ENCODE measurements around the gene GNB5. TPM values are rescaled to one million over a fixed set of nuclear protein-coding genes. Genes with fewer than 3 reads are reported as not detected.

GNB5 gene
- total RNA-seq, 2 experiments from 2014 or later, result 24.0 to 25.1 TPM

DNA sequence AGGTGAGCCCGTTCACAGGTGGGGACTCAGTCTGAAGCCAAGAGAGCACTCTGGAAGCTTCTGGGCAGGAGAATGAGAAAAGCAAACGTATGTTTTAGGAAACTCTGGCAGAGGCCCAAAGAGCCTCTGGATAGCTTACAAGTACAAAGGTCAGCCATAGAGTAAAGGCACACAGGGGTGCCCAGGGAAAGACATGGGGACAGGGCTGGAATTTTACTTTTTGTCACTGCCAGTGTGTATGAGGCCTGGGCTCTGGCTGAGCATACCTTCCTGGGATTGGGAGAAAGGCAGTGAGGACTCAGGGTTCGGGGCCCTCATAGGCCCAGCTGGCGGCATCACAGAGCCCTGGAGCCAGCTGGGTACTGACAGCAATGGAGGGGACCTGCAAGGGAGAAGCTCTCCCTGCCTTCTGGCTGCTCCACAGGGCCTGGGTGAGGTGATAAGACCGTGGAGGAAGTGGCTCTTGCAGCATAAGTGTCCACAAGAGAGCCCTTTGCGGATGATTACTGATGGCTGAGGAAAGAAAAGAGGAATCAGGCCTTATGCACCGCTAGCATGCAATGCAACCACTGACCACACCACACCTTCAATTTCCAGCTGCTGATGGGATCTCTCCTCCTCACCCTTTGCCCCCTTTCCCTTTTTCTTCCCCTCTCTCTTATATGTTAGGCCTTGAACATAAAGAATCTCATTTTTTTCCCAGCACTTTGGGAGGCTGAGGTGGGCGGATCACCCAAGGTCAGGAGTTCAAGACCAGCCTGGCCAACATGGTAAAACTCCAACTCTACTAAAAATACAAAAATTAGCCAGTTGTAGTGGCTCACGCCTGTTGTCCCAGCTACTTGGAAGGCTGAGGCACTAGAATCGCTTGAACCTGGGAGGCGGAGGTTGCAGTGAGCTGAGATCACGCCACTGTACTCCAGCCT is 53.5 kb downstream of the GNB5 start:
- Mint-ChIP-seq H3K4me1 (ENCODE audit: low read depth) (peaks cover 16% of the 10 kb centered on the region), H3K36me3 (peaks cover 7% of the 10 kb centered on the region), H3K27me3 (no peaks in the 10 kb centered on the region), H3K27ac (no peak overlapping the region), H3K4me3 (no peak overlapping the region), H3K9me3 (no peaks in the 10 kb centered on the region)
- no peak for DNase-seq
- intact Hi-C loops (cut with micrococcal nuclease), result no loop called here
- ChIA-PET POLR2A (no interaction called here), CTCF (interaction anchor here (1.0 to 1.8 kb wide), 3 partner anchors 13 to 153 kb away, joined by 3 to 7 read pairs (median 6); no protein-coding TSS in a partner anchor)

DNA sequence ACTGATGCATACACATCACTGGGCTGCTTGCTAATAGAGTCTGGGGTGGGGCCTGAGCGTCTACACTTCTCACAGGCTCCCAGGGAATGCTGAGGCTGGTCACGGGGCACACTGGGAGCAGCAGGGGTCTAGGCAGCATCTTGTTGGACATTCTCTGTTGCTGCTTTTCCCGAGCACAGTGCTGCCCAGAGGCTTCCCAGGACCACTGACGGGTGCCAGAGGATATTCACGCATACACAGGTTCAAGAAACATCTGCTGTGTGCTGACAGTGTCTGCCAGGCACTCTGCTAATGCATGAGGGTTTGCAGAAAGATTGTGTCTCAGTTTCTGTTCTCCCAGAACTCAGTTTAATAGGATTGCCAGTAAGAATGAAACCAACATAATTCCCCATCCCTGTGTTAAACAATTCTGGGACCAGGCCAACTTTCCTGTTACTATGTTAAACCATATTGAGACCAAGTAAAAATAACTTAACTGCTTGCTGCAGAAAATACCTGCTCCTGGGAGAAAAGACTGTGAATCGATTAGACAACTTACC is 54.7 kb downstream of the GNB5 start:
- H3K27ac Mint-ChIP-seq, result no peak overlapping the region
- H3K36me3 Mint-ChIP-seq, result peaks cover 7% of the 10 kb centered on the region
- ChIA-PET POLR2A (no interaction called here), CTCF (interaction anchor here (1.4 kb wide), 1 partner anchor 58 kb away, joined by 6 read pairs; no protein-coding TSS in a partner anchor)
- H3K27me3 Mint-ChIP-seq, result no peaks in the 10 kb centered on the region
- peaks cover 16% of the 10 kb centered on the region for H3K4me1 Mint-ChIP-seq (ENCODE audit: low read depth)
- no peak for DNase-seq
- intact Hi-C loops (cut with micrococcal nuclease), result no loop called here
- no peak overlapping the region for H3K4me3 Mint-ChIP-seq
- H3K9me3 Mint-ChIP-seq, result no peaks in the 10 kb centered on the region

DNA sequence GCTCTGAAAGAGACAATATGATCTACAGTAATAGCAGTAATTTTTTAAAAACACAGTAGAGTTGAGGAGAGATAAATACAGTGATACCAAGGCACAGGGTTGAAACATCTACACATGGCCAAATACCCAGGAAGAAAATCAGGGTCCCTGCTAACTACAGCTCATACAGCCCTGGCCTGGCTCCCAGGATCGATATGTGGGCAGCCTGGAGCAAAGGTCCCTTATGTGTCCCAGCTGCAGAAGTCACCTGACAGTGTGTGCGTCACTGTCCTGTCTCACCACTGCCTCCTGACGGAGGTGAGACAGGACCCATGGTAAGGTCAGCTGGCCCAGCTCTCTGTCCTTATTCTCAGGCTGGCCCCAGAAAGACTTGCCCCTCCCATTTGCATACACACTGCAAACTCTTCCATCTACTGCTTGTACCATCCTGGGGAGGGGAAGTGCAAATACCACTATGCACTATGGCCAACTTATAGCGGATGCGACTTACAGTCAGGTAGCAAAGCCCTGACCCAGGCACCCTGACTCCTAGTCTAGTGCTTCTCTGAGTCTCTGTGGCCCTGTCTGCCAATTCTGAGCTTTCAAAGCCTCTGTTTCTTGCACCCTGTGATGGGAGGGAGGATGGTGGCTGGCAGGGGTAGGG is 56.6 kb downstream of the GNB5 start:
- CTCF ChIA-PET, result interaction anchor here (0.9 to 1.4 kb wide), 3 partner anchors 10 to 358 kb away, joined by 3 read pairs; no protein-coding TSS in a partner anchor
- no peak for DNase-seq
- Mint-ChIP-seq H3K9me3 (no peaks in the 10 kb centered on the region), H3K27ac (no peak overlapping the region), H3K36me3 (peaks cover 4% of the 10 kb centered on the region), H3K4me1 (ENCODE audit: low read depth) (peaks cover 16% of the 10 kb centered on the region), H3K27me3 (no peaks in the 10 kb centered on the region), H3K4me3 (no peak overlapping the region)
- POLR2A ChIA-PET, result no interaction called here
- intact Hi-C loops (cut with micrococcal nuclease), result no loop called here

DNA sequence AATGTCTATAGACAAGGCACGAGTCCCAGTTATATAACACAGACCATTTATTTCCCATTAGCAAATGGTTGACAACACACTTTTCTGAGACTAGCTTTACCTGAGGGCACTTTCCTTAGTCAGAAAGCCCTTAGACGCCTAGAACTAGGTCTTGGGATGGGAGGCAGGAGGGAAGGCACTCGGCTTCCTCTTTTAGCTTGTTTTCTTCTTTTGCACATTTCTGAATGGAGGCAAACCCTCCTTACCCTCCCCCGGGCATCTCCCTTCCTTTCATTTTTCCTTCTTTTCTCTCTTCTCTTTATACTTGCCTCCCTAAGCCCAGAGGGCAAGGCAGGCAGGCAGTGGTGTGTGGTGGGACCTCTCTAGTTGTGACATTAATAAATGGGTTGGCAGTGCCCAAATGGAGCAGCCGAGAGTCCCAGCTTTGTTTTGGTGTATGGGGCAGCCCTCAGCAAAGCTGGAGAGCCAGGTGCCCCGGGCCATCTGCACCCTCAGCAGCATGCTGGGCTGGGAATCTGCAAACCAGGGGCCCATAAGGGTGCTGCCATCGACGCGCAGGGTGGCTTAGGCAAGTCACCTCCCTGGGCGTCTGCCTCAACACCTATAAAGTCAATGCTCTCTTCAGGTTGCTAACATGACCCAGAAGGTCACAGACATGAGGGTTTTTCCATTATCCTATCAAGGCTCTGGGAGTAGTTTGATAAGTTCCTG is 57.5 kb downstream of the GNB5 start:
- ChIA-PET CTCF (interaction anchor here (0.9 kb wide), 1 partner anchor 357 kb away, joined by 3 read pairs; no protein-coding TSS in a partner anchor), POLR2A (interaction anchor here (0.6 kb wide), 1 partner anchor 14 kb away, joined by 5 read pairs; no protein-coding TSS in a partner anchor)
- no peak overlapping the region for H3K4me3 Mint-ChIP-seq
- H3K4me1 Mint-ChIP-seq (ENCODE audit: low read depth), result peaks cover 16% of the 10 kb centered on the region
- intact Hi-C loops (cut with micrococcal nuclease), result no loop called here
- H3K27ac Mint-ChIP-seq, result no peak overlapping the region
- H3K9me3 Mint-ChIP-seq, result no peaks in the 10 kb centered on the region
- no peaks in the 10 kb centered on the region for H3K27me3 Mint-ChIP-seq
- DNase-seq, result no peak
- H3K36me3 Mint-ChIP-seq, result peaks cover 4% of the 10 kb centered on the region

DNA sequence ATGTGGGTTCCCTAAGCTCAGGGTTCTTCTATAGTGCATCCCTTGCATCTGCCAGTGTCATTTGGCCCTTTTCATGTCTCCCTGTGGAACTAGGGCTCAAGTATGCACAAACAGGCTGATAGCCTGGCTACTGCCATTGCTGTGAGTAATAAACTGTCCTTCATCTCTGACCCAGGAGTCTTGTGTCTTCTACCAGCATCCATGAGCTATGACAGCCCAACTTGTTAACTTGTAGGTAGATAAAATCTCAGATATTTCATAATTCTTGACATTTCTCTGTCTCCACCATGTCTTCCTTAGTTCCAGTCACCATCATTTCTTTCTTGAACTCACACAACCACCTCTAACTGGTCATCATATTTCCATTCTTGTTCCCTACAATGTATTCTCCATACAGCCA is 59.1 kb downstream of the GNB5 start:
- Mint-ChIP-seq H3K4me3 (no peak overlapping the region), H3K36me3 (peaks cover 4% of the 10 kb centered on the region), H3K9me3 (no peaks in the 10 kb centered on the region), H3K27ac (no peak overlapping the region), H3K4me1 (ENCODE audit: low read depth) (peaks cover 12% of the 10 kb centered on the region), H3K27me3 (no peaks in the 10 kb centered on the region)
- ChIA-PET POLR2A (no interaction called here), CTCF (interaction anchor here (1.2 kb wide), 1 partner anchor 76 kb away, joined by 3 read pairs; no protein-coding TSS in a partner anchor)
- no peak for DNase-seq
- intact Hi-C loops (cut with micrococcal nuclease), result no loop called here

DNA sequence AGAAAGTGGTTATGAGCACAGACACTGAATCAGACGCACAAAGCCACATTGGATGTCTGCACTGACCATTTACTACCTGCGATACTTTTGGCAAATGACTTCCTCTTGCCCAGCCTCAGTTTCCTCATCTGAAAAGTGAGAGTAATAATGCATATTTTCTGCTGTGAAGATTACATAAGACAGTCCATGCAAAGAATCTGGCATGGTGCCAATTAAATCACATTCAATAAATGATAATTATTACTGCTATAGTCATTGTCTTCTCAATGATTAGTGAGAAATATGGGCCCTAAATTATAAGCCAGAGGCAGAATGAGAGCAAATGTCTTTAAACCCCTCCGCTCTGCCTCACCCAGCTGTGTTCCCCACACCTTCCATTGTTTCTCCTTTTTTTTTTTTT is 62.6 kb downstream of the GNB5 start:
- DNase-seq, result no peak
- Mint-ChIP-seq H3K4me3 (no peak overlapping the region), H3K4me1 (ENCODE audit: low read depth) (peaks cover 10% of the 10 kb centered on the region), H3K27me3 (no peaks in the 10 kb centered on the region), H3K27ac (no peak overlapping the region), H3K36me3 (no peaks in the 10 kb centered on the region), H3K9me3 (no peaks in the 10 kb centered on the region)
- intact Hi-C loops (cut with micrococcal nuclease), result no loop called here
- ChIA-PET CTCF (no interaction called here), POLR2A (no interaction called here)

DNA sequence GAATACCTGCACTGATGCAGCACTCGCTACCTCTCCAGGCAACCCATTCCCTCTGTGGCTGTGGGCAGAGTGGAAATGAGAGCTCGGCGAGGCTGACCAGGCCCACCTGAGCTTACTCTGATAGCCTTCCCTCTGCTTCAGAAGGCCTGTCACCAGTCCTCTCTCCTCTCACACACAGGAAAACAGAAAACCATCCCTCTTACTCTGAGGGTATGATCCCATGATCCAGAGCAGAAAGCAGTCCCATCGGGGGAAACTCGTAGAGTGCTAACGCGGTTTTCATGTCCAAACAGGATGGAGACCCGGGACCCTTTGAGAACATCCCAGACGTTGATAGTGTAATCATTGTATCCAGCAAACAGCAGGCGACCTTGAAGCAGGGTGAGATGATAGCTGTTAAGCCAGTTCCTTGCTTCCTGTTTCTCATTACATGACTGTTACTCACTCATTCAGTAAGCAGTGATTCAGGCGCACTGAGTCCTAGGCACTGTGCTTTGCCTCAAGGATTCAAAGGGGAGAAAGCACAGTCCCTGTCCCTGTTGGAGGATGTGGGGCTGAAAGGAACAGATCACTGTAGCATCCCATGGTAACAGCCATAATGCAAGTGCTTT is 66.8 kb downstream of the GNB5 start:
- CTCF ChIA-PET, result interaction anchor here (1.3 to 2.3 kb wide), 2 partner anchors 14 to 103 kb away, joined by 3 to 7 read pairs; no protein-coding TSS in a partner anchor
- POLR2A ChIA-PET, result no interaction called here
- H3K4me3 Mint-ChIP-seq, result no peak overlapping the region
- peaks cover 10% of the 10 kb centered on the region for H3K4me1 Mint-ChIP-seq (ENCODE audit: low read depth)
- H3K36me3 Mint-ChIP-seq, result no peaks in the 10 kb centered on the region
- H3K9me3 Mint-ChIP-seq, result no peaks in the 10 kb centered on the region
- peak; percentile 41 for DNase-seq
- intact Hi-C loops (cut with micrococcal nuclease), result no loop called here
- no peaks in the 10 kb centered on the region for H3K27me3 Mint-ChIP-seq
- H3K27ac Mint-ChIP-seq, result peak overlapping the region; percentile 66

DNA sequence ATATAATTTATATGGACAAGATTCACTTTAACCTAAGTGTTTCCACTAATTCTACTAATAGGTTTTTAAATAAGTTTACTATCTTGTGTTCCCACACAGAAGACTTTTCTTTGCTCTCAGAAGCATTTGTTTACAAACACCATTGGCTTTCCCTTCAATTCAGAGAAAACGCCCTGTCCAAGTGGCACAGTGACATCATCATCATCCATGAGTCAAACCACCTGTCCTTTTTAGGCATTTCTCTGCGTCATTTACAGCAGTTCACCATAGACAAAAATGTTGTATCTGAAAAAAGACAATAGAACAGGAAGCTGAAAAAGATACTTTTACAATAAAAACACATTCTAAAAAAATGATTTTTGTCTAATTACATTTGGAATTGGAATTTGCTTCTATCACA is 69.3 kb downstream of the GNB5 start:
- intact Hi-C loops (cut with micrococcal nuclease), result no loop called here
- H3K4me3 Mint-ChIP-seq, result no peak overlapping the region

DNA sequence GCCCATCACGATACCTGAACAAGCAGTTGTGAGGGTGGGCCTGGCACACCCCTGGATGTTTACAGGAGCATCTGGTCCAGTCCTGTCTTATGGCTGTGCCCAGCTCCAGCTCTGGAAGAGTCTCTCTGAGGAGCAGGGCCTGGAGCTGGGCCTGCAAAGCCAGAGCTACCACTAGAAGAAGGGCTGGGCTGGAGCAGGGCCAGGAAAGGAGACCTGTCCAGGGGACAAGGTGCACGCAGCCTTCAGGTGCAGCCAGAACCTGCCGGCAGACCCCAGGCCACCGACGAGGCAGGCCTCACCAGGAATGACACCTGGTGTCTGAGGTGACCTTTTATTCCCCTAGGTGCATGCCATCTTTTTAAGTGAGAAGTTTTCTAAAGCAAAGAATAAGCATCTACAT is 70.2 kb downstream of the GNB5 start:
- no peaks in the 10 kb centered on the region for H3K27me3 Mint-ChIP-seq
- H3K9me3 Mint-ChIP-seq, result no peaks in the 10 kb centered on the region
- POLR2A ChIA-PET, result no interaction called here
- peaks cover 19% of the 10 kb centered on the region for H3K4me1 Mint-ChIP-seq (ENCODE audit: low read depth)
- intact Hi-C loops (cut with micrococcal nuclease), result no loop called here
- no peak overlapping the region for H3K27ac Mint-ChIP-seq
- DNase-seq, result no peak
- H3K4me3 Mint-ChIP-seq, result no peak overlapping the region
- H3K36me3 Mint-ChIP-seq, result no peaks in the 10 kb centered on the region
- CTCF ChIA-PET, result interaction anchor here (0.5 to 0.6 kb wide), 2 partner anchors 31 to 41 kb away, joined by 4 read pairs; no protein-coding TSS in a partner anchor

More for the DNA sequence above, 69.3 kb downstream of the GNB5 start:
- Mint-ChIP-seq H3K27ac (no peak overlapping the region), H3K9me3 (no peaks in the 10 kb centered on the region), H3K36me3 (no peaks in the 10 kb centered on the region), H3K27me3 (no peaks in the 10 kb centered on the region), H3K4me1 (ENCODE audit: low read depth) (peaks cover 12% of the 10 kb centered on the region)
- POLR2A ChIA-PET, result no interaction called here
- CTCF ChIA-PET, result interaction anchor here (1.2 to 1.7 kb wide), 2 partner anchors 87 to 106 kb away, joined by 4 to 5 read pairs; no protein-coding TSS in a partner anchor
- DNase-seq, result no peak

DNA sequence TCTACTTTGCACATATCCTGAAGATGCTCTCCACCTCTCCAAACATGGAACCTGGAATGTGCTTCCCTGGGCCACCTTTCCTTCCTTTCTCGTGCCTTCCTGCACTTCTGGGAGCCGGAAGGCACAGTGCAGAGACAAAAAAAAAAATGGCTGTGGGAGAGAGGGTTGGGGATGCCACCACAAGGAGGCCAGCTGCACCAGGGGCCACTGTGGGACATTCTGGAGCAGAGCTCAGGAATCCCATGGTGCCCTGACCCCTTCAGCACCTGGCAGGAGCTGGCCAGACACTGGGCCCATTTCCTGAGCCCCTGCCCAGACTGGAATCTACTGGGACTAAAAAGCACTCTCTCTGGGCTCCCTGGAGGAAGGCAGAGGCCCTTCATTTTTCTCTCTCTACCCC is 70.7 kb downstream of the GNB5 start:
- no peak overlapping the region for H3K4me3 Mint-ChIP-seq
- H3K9me3 Mint-ChIP-seq, result no peaks in the 10 kb centered on the region
- ChIA-PET CTCF (interaction anchor here (0.5 to 0.6 kb wide), 2 partner anchors 31 to 41 kb away, joined by 4 read pairs; no protein-coding TSS in a partner anchor), POLR2A (no interaction called here)
- DNase-seq, result no peak
- intact Hi-C loops (cut with micrococcal nuclease), result no loop called here
- H3K27ac Mint-ChIP-seq, result no peak overlapping the region
- H3K4me1 Mint-ChIP-seq (ENCODE audit: low read depth), result peaks cover 24% of the 10 kb centered on the region
- H3K36me3 Mint-ChIP-seq, result no peaks in the 10 kb centered on the region
- no peaks in the 10 kb centered on the region for H3K27me3 Mint-ChIP-seq

DNA sequence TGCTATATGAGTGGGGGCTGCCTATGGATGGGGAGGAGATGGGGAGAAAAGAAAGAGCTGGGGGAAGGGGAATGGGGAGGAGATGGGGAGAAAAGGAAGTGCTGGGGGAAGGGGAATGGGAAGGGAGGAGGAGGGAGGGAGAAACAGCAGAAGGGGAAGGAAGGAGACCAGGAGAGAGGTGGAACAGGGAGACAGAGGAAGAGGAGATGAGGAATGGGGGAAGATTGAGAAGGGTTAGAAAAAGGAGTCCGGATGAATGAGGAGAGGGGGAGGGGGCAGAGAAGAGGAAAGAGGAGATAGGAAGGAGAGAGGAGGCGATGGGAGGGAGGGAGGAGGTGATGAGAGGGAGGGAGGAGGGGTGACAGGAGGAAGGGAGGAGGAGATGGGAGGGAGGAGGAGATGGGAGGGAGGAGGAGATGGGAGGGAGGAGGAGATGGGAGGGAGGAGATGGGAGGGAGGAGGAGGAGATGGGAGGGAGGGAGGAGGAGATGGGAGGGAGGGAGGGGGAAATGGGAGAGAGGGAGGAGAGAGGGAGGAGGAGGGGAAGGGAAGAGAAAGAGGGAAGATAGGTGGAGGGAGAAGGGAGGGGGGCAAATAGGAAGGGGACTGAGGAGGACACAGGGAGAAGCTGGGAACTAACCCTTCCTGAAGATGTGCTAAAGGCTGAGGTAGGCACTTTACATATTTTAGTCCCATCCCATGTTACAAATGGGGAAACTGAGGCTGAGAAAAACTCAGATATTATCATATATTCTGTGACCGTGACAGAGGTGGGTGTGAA is 72.0 kb downstream of the GNB5 start:
- no peak for DNase-seq
- H3K9me3 Mint-ChIP-seq, result no peaks in the 10 kb centered on the region
- ChIA-PET POLR2A (no interaction called here), CTCF (no interaction called here)
- intact Hi-C loops (cut with micrococcal nuclease), result no loop called here
- H3K27ac Mint-ChIP-seq, result no peak overlapping the region
- no peaks in the 10 kb centered on the region for H3K36me3 Mint-ChIP-seq
- peaks cover 16% of the 10 kb centered on the region for H3K4me1 Mint-ChIP-seq (ENCODE audit: low read depth)
- no peak overlapping the region for H3K4me3 Mint-ChIP-seq
- H3K27me3 Mint-ChIP-seq, result no peaks in the 10 kb centered on the region

Data from activated CD4-positive, alpha-beta memory T cell treated with anti-CD3 and anti-CD28 coated beads for 36 hours (primary cell).